GOT3 (cell line): ENCODE data around the gene KRT85.

Experiments used
- DNase-seq: peaks from one replicate; lab custom pipeline; 2025; ENCODE audit warnings: mixed read lengths; lab: John Stamatoyannopoulos, UW

KRT85 gene

GRCh38 chr12:52367876-52368275 lies 595 bp upstream of the KRT85 start:
- no peak for DNase-seq

GRCh38 chr12:52364901-52365489 lies 2.3 kb downstream of the KRT85 start:
- no peak for DNase-seq

GRCh38 chr12:52364061-52364460 lies 3.2 kb downstream of the KRT85 start:
- DNase-seq: no peak

- DNase-seq: no peak
Observed at GRCh38 chr12:52363111-52363679, 4.1 kb downstream of the KRT85 start.

- no peak for DNase-seq
Observed at GRCh38 chr12:52362118-52362726, 5.1 kb downstream of the KRT85 start.

- DNase-seq: no peak
Observed at GRCh38 chr12:52361553-52361952, 5.7 kb downstream of the KRT85 start.

- DNase-seq: no peak
Observed at GRCh38 chr12:52360663-52361271, 6.5 kb downstream of the KRT85 start.

GRCh38 chr12:52360106-52360662 lies 7.1 kb downstream of the KRT85 start:
- no peak for DNase-seq

GRCh38 chr12:52359621-52360061 lies 7.6 kb downstream of the KRT85 start:
- no peak for DNase-seq

GRCh38 chr12:52358575-52359350 lies 8.5 kb downstream of the KRT85 start:
- DNase-seq: no peak

GRCh38 chr12:52356762-52357580 lies 10.3 kb downstream of the KRT85 start:
- DNase-seq: no peak

- DNase-seq: no peak
Observed at GRCh38 chr12:52356031-52356761, 11.1 kb downstream of the KRT85 start.

GRCh38 chr12:52355176-52355575 lies 12.1 kb downstream of the KRT85 start:
- DNase-seq: no peak

GRCh38 chr12:52354200-52354599 lies 13.1 kb downstream of the KRT85 start:
- no peak for DNase-seq

GRCh38 chr12:52353766-52354165 lies 13.5 kb downstream of the KRT85 start:
- DNase-seq: no peak

GRCh38 chr12:52352951-52353350 lies 14.3 kb downstream of the KRT85 start:
- no peak for DNase-seq

GRCh38 chr12:52351196-52352059 lies 15.9 kb downstream of the KRT85 start:
- DNase-seq: no peak

GRCh38 chr12:52350786-52351185 lies 16.5 kb downstream of the KRT85 start:
- no peak for DNase-seq

- no peak for DNase-seq
Observed at GRCh38 chr12:52350021-52350620, 17.2 kb downstream of the KRT85 start.
